T-helper 9 cell (primary cell): ENCODE results near the gene CTSF.
"Not testable (repeated sequence)": the region's sequence is repeated elsewhere in the genome, so short reads cannot be mapped to it uniquely, and the experiment has no call there.

Source experiments
- DNase-seq: peaks from one replicate; pipeline ENCODE4 v3.0.0-alpha.2; 2020
- total RNA-seq, 2 donors: gene quantifications; one replicate each; lab custom pipeline; 2026; lab: John Stamatoyannopoulos, UW

Gene CTSF
- total RNA-seq = 11.3 to 28.1 reads per million in 2 donors

- peak; percentile 58 for DNase-seq
Measured at GRCh38 chr11:66568124-66568916, at the start of gene CTSF. Gene CTSF, minus strand, starts transcription at chr11:66568606. Its CDS starts 120 bp downstream, at chr11:66568486.

GRCh38 chr11:66617155-66617834 is 48.9 kb upstream of the CTSF start:
- DNase-seq = no peak

- peak; percentile 98 for DNase-seq
Measured at GRCh38 chr11:66616379-66617154, 48.2 kb upstream of the CTSF start, which contains the start of gene RBM14. Gene RBM14, plus strand, starts transcription at chr11:66616630. Its CDS starts 91 bp downstream, at chr11:66616721.

- no peak for DNase-seq
Measured at GRCh38 chr11:66614073-66614472, 45.7 kb upstream of the CTSF start.

GRCh38 chr11:66612458-66612857 is 44.1 kb upstream of the CTSF start:
- DNase-seq = no peak

GRCh38 chr11:66609721-66610617 is 41.6 kb upstream of the CTSF start:
- DNase-seq = no peak

- no peak for DNase-seq
Measured at GRCh38 chr11:66607126-66607834, 38.9 kb upstream of the CTSF start.

GRCh38 chr11:66606608-66607007 is 38.2 kb upstream of the CTSF start:
- DNase-seq = not testable (repeated sequence)

GRCh38 chr11:66604155-66604554 is 35.7 kb upstream of the CTSF start:
- DNase-seq = no peak

GRCh38 chr11:66603072-66603471 is 34.7 kb upstream of the CTSF start:
- DNase-seq = no peak

- DNase-seq = no peak
Measured at GRCh38 chr11:66600631-66601233, 32.3 kb upstream of the CTSF start.

- DNase-seq = no peak
Measured at GRCh38 chr11:66600219-66600618, 31.8 kb upstream of the CTSF start.

GRCh38 chr11:66598993-66599392 is 30.6 kb upstream of the CTSF start:
- DNase-seq = no peak

GRCh38 chr11:66595245-66595904 is 27.0 kb upstream of the CTSF start:
- no peak for DNase-seq

GRCh38 chr11:66593650-66594049 is 25.2 kb upstream of the CTSF start:
- DNase-seq = no peak

- no peak for DNase-seq
Measured at GRCh38 chr11:66593303-66593635, 24.9 kb upstream of the CTSF start.

GRCh38 chr11:66592457-66593302 is 24.3 kb upstream of the CTSF start, which contains the start of the genes CCDC87 and CCS:
Gene CCDC87, minus strand, starts transcription at chr11:66593063. Its CDS starts 48 bp downstream, at chr11:66593015.
Gene CCS, plus strand, starts transcription at chr11:66593185. Its CDS starts 77 bp downstream, at chr11:66593262.
- peak; percentile 99 for DNase-seq

- DNase-seq = no peak
Measured at GRCh38 chr11:66591175-66591574, 22.8 kb upstream of the CTSF start.

GRCh38 chr11:66589996-66590675 is 21.7 kb upstream of the CTSF start:
- DNase-seq = no peak
